K562 (cell line): ENCODE results near the gene PTH1R. TPM values are rescaled to one million over a fixed set of nuclear protein-coding genes. Genes with fewer than 3 reads are reported as not detected.

Experiments
- ATAC-seq: fragments of 200-7000 bp; cut with Tn5 transposase; 3 replicates; pipeline ENCODE4 v1.9.1; 2020; ENCODE audit warnings: moderate library complexity
- BruUV-seq: library from RNA; stranded (reverse); fragments of 400-500 nt; replicated peaks from 2 replicates; lab custom pipeline; 2021; lab: Mats Ljungman, UMichigan
- CTCF ChIA-PET: fragments of 300-600 bp; formaldehyde crosslinking; extraction: SDS; loops from one replicate; lab custom pipeline; 2021; ENCODE audit warnings: low intra/inter-chr PET ratio; lab: Yijun Ruan, JAX
- POLR2A ChIA-PET: fragments of 300-600, 350-650 bp; sonication (Branson Sonifier 250); formaldehyde crosslinking; extraction: SDS; loops from one replicate; lab custom pipeline; 2021; ENCODE audit warnings: antibody characterized with exemption, inconsistent platforms; lab: Yijun Ruan, JAX
- DNase-seq, 4 experiments: peaks; one replicate each; pipeline versions ENCODE4 v3.0.0 to v3.0.0-alpha.2; 2011 to 2018; ENCODE audit warnings: low spot score in 3 of 4, mixed read lengths in 3 of 4; ENCODE audit errors: extremely low read depth in 1 of 4
- FAIRE-seq: peaks from 2 replicates; lab custom pipeline; 2011; peaks lifted over from hg19 to GRCh38; lab: Jason Lieb, UNC
- H2AFZ ChIP-seq: 2 replicates; pipeline ENCODE4 v1.6.0; 2011; ENCODE audit warnings: low read depth, low read length, control low read depth, inconsistent platforms
- H3K27ac ChIP-seq: fragments of 200-600 bp; 3 replicates; pipeline ENCODE4 v1.8.0; 2011; ENCODE audit warnings: low read depth, mild to moderate bottlenecking, control low read depth, inconsistent platforms, low read length, moderate library complexity, mixed read lengths; ENCODE audit errors: extremely low read depth
- H3K27me3 ChIP-seq, 2 experiments: fragments of 300-600 bp in 1 of 2; 2 replicates in 1 of 2; 3 replicates in 1 of 2; pipeline versions ENCODE4 v1.6.0 to v1.8.0; 2011; ENCODE audit warnings: inconsistent platforms in 2 of 2, low read length in 2 of 2, mild to moderate bottlenecking in 1 of 2, mixed read lengths in 1 of 2, moderate library complexity in 1 of 2; ENCODE audit not compliant: control insufficient read depth in 2 of 2, insufficient read depth in 2 of 2
- H3K36me3 ChIP-seq: fragments of 300-600 bp; 3 replicates; pipeline ENCODE4 v1.8.0; 2011; ENCODE audit warnings: mild to moderate bottlenecking, low read length, inconsistent platforms; ENCODE audit not compliant: control insufficient read depth, insufficient read depth
- H3K4me1 ChIP-seq, 2 experiments: fragments of 200-600 bp in 1 of 2; replicated peaks in 1 of 2; 2 replicates in 1 of 2; 3 replicates in 1 of 2; pipeline versions ENCODE4 v1.5.1 to v1.8.0; 2011; ENCODE audit warnings: inconsistent platforms in 2 of 2, low read length in 2 of 2, mild to moderate bottlenecking in 1 of 2, mixed read lengths in 1 of 2, moderate library complexity in 1 of 2; ENCODE audit not compliant: control insufficient read depth in 2 of 2, insufficient read depth in 2 of 2
- H3K4me2 ChIP-seq: 2 replicates; pipeline ENCODE4 v1.6.1; 2011; ENCODE audit warnings: low read length, control low read depth, inconsistent platforms, mixed read lengths; ENCODE audit not compliant: insufficient read depth
- H3K4me3 ChIP-seq: fragments of 200-600 bp; sonication (generic), shearing (Covaris generic); 2 replicates; pipeline ENCODE4 v1.5.1; 2016; ENCODE audit warnings: control low read depth, inconsistent platforms
- H3K79me2 ChIP-seq: fragments of 200-600 bp; 3 replicates; pipeline ENCODE4 v1.8.0; 2011; ENCODE audit warnings: low read length, inconsistent platforms; ENCODE audit not compliant: control insufficient read depth, insufficient read depth
- H3K9ac ChIP-seq, 2 experiments: 2 replicates each; pipeline versions ENCODE4 v1.6.0 to v1.6.1; 2011; ENCODE audit warnings: low read depth in 2 of 2, low read length in 2 of 2, control low read depth in 1 of 2, inconsistent platforms in 1 of 2, mild to moderate bottlenecking in 1 of 2, mixed read lengths in 1 of 2; ENCODE audit not compliant: insufficient read depth in 1 of 2
- H3K9me1 ChIP-seq: one replicate; pipeline ENCODE4 v1.6.0; 2011; ENCODE audit warnings: inconsistent platforms, mild to moderate bottlenecking, low read length, moderate library complexity; ENCODE audit not compliant: control insufficient read depth, insufficient read depth
- H3K9me3 ChIP-seq: replicated peaks from 2 replicates; pipeline ENCODE4 v1.5.1; 2011; ENCODE audit warnings: low read depth, low read length, inconsistent platforms; ENCODE audit not compliant: control insufficient read depth, insufficient read depth
- H4K20me1 ChIP-seq: replicated peaks from 2 replicates; pipeline ENCODE4 v1.6.1; 2011; ENCODE audit warnings: low read length, inconsistent platforms, mixed read lengths; ENCODE audit not compliant: control insufficient read depth, insufficient read depth
- BMI1 ChIP-seq: fragments of 150-350 bp; IDR thresholded peaks from 2 replicates; pipeline ENCODE4 v1.6.1; 2014; ENCODE audit warnings: low read length
- C11orf30 ChIP-seq: fragments of 450-650 bp; IDR thresholded peaks from 2 replicates; pipeline ENCODE4 v1.6.1; 2016; ENCODE audit warnings: low read depth, mild to moderate bottlenecking
- FOXK1 ChIP-seq: sonication (generic); formaldehyde crosslinking; IDR thresholded peaks from 2 replicates; pipeline ENCODE4 v1.8.0; 2022; ENCODE audit warnings: missing genetic modification reagents, mild to moderate bottlenecking, borderline replicate concordance
- FOXP1 ChIP-seq: sonication (generic); formaldehyde crosslinking; IDR thresholded peaks from 2 replicates; pipeline ENCODE4 v1.8.0; 2022; ENCODE audit warnings: mild to moderate bottlenecking, missing genetic modification reagents
- HDAC6 ChIP-seq: IDR thresholded peaks from 2 replicates; pipeline ENCODE4 v1.6.1; 2012; ENCODE audit warnings: low read depth, mild to moderate bottlenecking, control low read depth, inconsistent platforms, low read length, moderate library complexity
- HNRNPLL ChIP-seq: fragments of 200-400 bp; formaldehyde crosslinking; IDR thresholded peaks from 2 replicates; pipeline ENCODE4 v1.6.1; 2017; ENCODE audit warnings: low read length, low read depth, mild to moderate bottlenecking; ENCODE audit not compliant: poor library complexity, severe bottlenecking
- HNRNPUL1 ChIP-seq: fragments of 200-400 bp; formaldehyde crosslinking; IDR thresholded peaks from 2 replicates; pipeline ENCODE4 v1.6.1; 2017; ENCODE audit warnings: low read length
- NFATC3 ChIP-seq: fragments of 450-650 bp; IDR thresholded peaks from 2 replicates; pipeline ENCODE4 v1.6.1; 2017; ENCODE audit warnings: mild to moderate bottlenecking
- NFXL1 ChIP-seq: fragments of 450-650 bp; formaldehyde crosslinking; IDR thresholded peaks from 2 replicates; pipeline ENCODE4 v1.4.0; 2021; ENCODE audit warnings: mild to moderate bottlenecking
- SMAD1 ChIP-seq: fragments of 150-350 bp; IDR thresholded peaks from 2 replicates; pipeline ENCODE4 v1.6.1; 2014; ENCODE audit warnings: low read length, low read depth; ENCODE audit not compliant: partially characterized antibody
- SRSF1 ChIP-seq: fragments of 200-400 bp; formaldehyde crosslinking; IDR thresholded peaks from 2 replicates; pipeline ENCODE4 v1.6.1; 2017; ENCODE audit warnings: mild to moderate bottlenecking, low read depth, low read length, moderate library complexity
- XRCC4 ChIP-seq: IDR thresholded peaks from one replicate; pipeline ENCODE4 v1.6.1; 2011; ENCODE audit not compliant: insufficient read depth, insufficient read length; ENCODE audit errors: extremely low read depth
- XRCC5 ChIP-seq: fragments of 200-400 bp; formaldehyde crosslinking; IDR thresholded peaks from 2 replicates; pipeline ENCODE4 v1.6.1; 2017; ENCODE audit warnings: low read depth, mild to moderate bottlenecking, low read length
- ZNF124 ChIP-seq: sonication (generic); formaldehyde crosslinking; IDR thresholded peaks from 2 replicates; pipeline ENCODE4 v1.8.1; 2022; ENCODE audit warnings: missing genetic modification reagents
- ZNF23 ChIP-seq: fragments of 250-450 bp; sonication (Bioruptor Pico); IDR thresholded peaks from 2 replicates; pipeline ENCODE4 v1.4.0; 2020; ENCODE audit warnings: mild to moderate bottlenecking
- ZNF24 ChIP-seq: fragments of 450-650 bp; IDR thresholded peaks from 2 replicates; pipeline ENCODE4 v1.6.1; 2016
- ZNF354B ChIP-seq: fragments of 250-450 bp; sonication (Bioruptor Pico); IDR thresholded peaks from 2 replicates; pipeline ENCODE4 v1.4.0; 2020
- WGBS: fragments of 100-300 bp; shearing (Covaris generic); methylation state at CpG from one replicate; pipeline ENCODE4 v1.1.6; 2016; ENCODE audit warnings: low coverage, mixed read lengths; ENCODE audit not compliant: insufficient coverage; ENCODE audit errors: missing lambda C conversion rate; 5-methylcytosine and 5-hydroxymethylcytosine counted together
- in situ Hi-C: fragments of 300-500 bp; cut with MboI; formaldehyde crosslinking; loops from 4 replicates; pipeline ENCODE4 v1.15.0; 2018; ENCODE audit warnings: inconsistent platforms, mixed read lengths
- intact Hi-C: fragments of 100-400 bp; cut with micrococcal nuclease; formaldehyde crosslinking; loops from 2 replicates; pipeline ENCODE4 v1.14.2; 2022
- polyA plus RNA-seq, 8 experiments: library from polyadenylated mRNA; depleted of rRNA in 4 of 8; stranded (reverse) in 5 of 8; unstranded in 3 of 8; fragments of >200 nt; fragmentation: Nextera tagmentation in 2 of 8; fragmentation: Illumina TruSeq in 1 of 8; extraction: Ambion mirVana in 2 of 8; extraction: Trizol in 1 of 8; gene quantifications; 2 replicates each; pipeline versions ENCODE4 v1.2.1 to v1.2.3, GENCODE V29; 2011 to 2014; ENCODE audit warnings: inconsistent platforms in 1 of 8, missing spikeins in 1 of 8
- total RNA-seq, 7 experiments: library from RNA; depleted of rRNA in 6 of 7; stranded (reverse); fragments of >200 nt in 6 of 7; fragmentation: Illumina TruSeq in 2 of 7; extraction: Trizol in 2 of 7; gene quantifications; 2 replicates each; pipeline versions ENCODE4 v1.2.1 to v1.2.3, GENCODE V29; 2011 to 2021; ENCODE audit warnings: low replicate concordance in 1 of 7
- TF ChIP-seq, protein P1 (sequence below): fragments of 450-650 bp; formaldehyde crosslinking; IDR thresholded peaks from 2 replicates; pipeline ENCODE4 v1.4.0; 2022; ENCODE audit warnings: mild to moderate bottlenecking, moderate library complexity
- TF ChIP-seq, protein P2 (sequence below): sonication (generic); formaldehyde crosslinking; IDR thresholded peaks from 2 replicates; pipeline ENCODE4 v1.8.0; 2022; ENCODE audit warnings: missing genetic modification reagents, mild to moderate bottlenecking, moderate library complexity, borderline replicate concordance

PTH1R gene
- total and polyA plus RNA-seq, 9 of the 15 experiments (the other 6 are each of a cell fraction or from before 2014, with no cell fraction given) = not detected

GRCh38 chr3:46901591-46902187 lies 24.2 kb downstream of the PTH1R start (continued):
- TF ChIP-seq HDAC6 (no peak), HNRNPLL (no peak), NFXL1 (CRISPR knock-in tag) (no peak), HNRNPUL1 (no peak), FOXK1 (no peak), BMI1 (no peak), NFATC3 (no peak), XRCC4 (no peak)
- TF ChIP-seq, protein P1, sequence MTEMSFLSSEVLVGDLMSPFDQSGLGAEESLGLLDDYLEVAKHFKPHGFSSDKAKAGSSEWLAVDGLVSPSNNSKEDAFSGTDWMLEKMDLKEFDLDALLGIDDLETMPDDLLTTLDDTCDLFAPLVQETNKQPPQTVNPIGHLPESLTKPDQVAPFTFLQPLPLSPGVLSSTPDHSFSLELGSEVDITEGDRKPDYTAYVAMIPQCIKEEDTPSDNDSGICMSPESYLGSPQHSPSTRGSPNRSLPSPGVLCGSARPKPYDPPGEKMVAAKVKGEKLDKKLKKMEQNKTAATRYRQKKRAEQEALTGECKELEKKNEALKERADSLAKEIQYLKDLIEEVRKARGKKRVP (CRISPR knock-in tag) = no peak
- TF ChIP-seq, protein P2, sequence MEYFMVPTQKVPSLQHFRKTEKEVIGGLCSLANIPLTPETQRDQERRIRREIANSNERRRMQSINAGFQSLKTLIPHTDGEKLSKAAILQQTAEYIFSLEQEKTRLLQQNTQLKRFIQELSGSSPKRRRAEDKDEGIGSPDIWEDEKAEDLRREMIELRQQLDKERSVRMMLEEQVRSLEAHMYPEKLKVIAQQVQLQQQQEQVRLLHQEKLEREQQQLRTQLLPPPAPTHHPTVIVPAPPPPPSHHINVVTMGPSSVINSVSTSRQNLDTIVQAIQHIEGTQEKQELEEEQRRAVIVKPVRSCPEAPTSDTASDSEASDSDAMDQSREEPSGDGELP (CRISPR knock-in tag) = no peak

DNA sequence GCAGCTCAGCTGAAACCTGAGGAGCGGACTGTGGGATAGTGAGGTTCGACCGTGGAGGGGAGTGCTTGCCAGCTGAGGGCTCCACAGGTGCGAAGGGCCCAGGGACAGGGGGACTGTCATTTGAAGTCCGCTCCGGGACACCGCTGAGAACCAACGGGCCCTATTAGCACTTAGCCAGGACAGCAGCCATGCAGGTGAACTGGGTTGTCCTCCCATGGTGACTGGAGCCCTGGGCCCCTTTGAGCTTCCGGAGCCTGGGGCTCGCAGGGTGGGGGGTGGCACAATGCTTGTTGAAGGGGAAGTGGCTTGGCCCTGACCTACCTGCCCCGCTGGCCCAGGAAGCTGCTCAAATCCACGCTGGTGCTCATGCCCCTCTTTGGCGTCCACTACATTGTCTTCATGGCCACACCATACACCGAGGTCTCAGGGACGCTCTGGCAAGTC lies 24.7 kb downstream of the PTH1R start:
- no TSS peak for BruUV-seq
- CTCF ChIA-PET = no interaction called here
- FAIRE-seq (no peak), ATAC-seq (no peak), DNase-seq (no peak)
- POLR2A ChIA-PET = interaction anchor here (0.5 kb wide), 1 partner anchor 27 kb away, joined by 4 read pairs; no protein-coding TSS in a partner anchor
- intact Hi-C loops (no loop called here), in situ Hi-C loops (no loop called here)
- H3K27ac ChIP-seq = no peak overlapping the region
- H2AFZ ChIP-seq = no peak overlapping the region
- no peak overlapping the region for H3K9ac ChIP-seq
- H4K20me1 ChIP-seq = peaks cover 10% of the 10 kb centered on the region
- no peak overlapping the region for H3K4me2 ChIP-seq
- H3K4me3 ChIP-seq = no peak overlapping the region
- H3K79me2 ChIP-seq = no peaks in the 10 kb centered on the region
- 20% methylated on average over 15 of the region's 15 CpGs for WGBS
- no peaks in the 10 kb centered on the region for H3K9me1 ChIP-seq
- H3K36me3 ChIP-seq = no peaks in the 10 kb centered on the region
- H3K4me1 ChIP-seq = peaks cover 0 to 46% of the 10 kb centered on the region in 2 experiments; a peak in 3 of 5 replicates
- H3K9me3 ChIP-seq = no peaks in the 10 kb centered on the region
- H3K27me3 ChIP-seq = peaks cover 5 to 47% of the 10 kb centered on the region in 2 experiments; a peak in 2 of 5 replicates
- TF ChIP-seq ZNF23 (no peak), XRCC5 (no peak), FOXP1 (no peak), ZNF24 (no peak), C11orf30 (no peak), SRSF1 (no peak), ZNF124 (CRISPR knock-in tag) (no peak), SMAD1 (no peak), ZNF354B (CRISPR knock-in tag) (no peak)
